Activated CD8-positive, alpha-beta memory T cell treated with anti-CD3 and anti-CD28 coated beads, Interleukin-2, amount 50 U/mL, for 4 hours (primary cell): Measurements from ENCODE around the gene ARX.

Source experiments
- DNase-seq: peaks from one replicate; pipeline ENCODE4 v3.0.0-alpha.2; 2020

Gene ARX

GRCh38 chrX:24996096-24996709 lies 19.6 kb downstream of the ARX start:
- no peak for DNase-seq

- DNase-seq = no peak
Observed at GRCh38 chrX:24993879-24994278, 21.9 kb downstream of the ARX start.

- DNase-seq = no peak
Observed at GRCh38 chrX:24990535-24990934, 25.2 kb downstream of the ARX start.

GRCh38 chrX:24988314-24988713 lies 27.5 kb downstream of the ARX start:
- DNase-seq = no peak

- no peak for DNase-seq
Observed at GRCh38 chrX:24987731-24988130, 28.0 kb downstream of the ARX start.

GRCh38 chrX:24985120-24985519 lies 30.6 kb downstream of the ARX start:
- DNase-seq = no peak

GRCh38 chrX:24983931-24984330 lies 31.8 kb downstream of the ARX start:
- no peak for DNase-seq

- no peak for DNase-seq
Observed at GRCh38 chrX:24982306-24982965, 33.3 kb downstream of the ARX start.

- no peak for DNase-seq
Observed at GRCh38 chrX:24981030-24981429, 34.7 kb downstream of the ARX start.

GRCh38 chrX:24979081-24979480 lies 36.7 kb downstream of the ARX start:
- DNase-seq = no peak

- no peak for DNase-seq
Observed at GRCh38 chrX:24969812-24970211, 46.0 kb downstream of the ARX start.

- no peak for DNase-seq
Observed at GRCh38 chrX:24965372-24965771, 50.4 kb downstream of the ARX start.

- no peak for DNase-seq
Observed at GRCh38 chrX:24963823-24964222, 51.9 kb downstream of the ARX start.

GRCh38 chrX:24961809-24962208 lies 54.0 kb downstream of the ARX start:
- no peak for DNase-seq

GRCh38 chrX:24956828-24957227 lies 58.9 kb downstream of the ARX start:
- DNase-seq = no peak

GRCh38 chrX:24955372-24955930 lies 60.3 kb downstream of the ARX start:
- DNase-seq = no peak

- no peak for DNase-seq
Observed at GRCh38 chrX:24954732-24955131, 61.0 kb downstream of the ARX start.
